Astrocyte of the cerebellum (primary cell): ENCODE results near the gene ATP13A5.

Experiments
- DNase-seq: peaks from one replicate; pipeline ENCODE4 v3.0.0-alpha.2; 2011; ENCODE audit warnings: low read depth
- H3K4me3 ChIP-seq: 2 replicates; pipeline ENCODE4 v1.5.1; 2011; ENCODE audit warnings: mild to moderate bottlenecking, low read depth, low read length, moderate library complexity
- CTCF ChIP-seq: IDR thresholded peaks from 2 replicates; pipeline ENCODE4 v1.5.1; 2012; ENCODE audit warnings: low read length, low read depth, moderate library complexity, mild to moderate bottlenecking; ENCODE audit errors: missing control alignments
- in situ Hi-C: cut with HindIII; loops from 2 replicates; pipeline ENCODE4 v1.10.0; 2017; ENCODE audit warnings: low sequenced_read_pairs

ATP13A5 gene

GRCh38 chr3:193378706-193379105 lies at the start of gene ATP13A5:
Gene ATP13A5 (minus strand): TSS chr3:193378753. CDS start chr3:193378725, 28 bp downstream.
- no peak within 1 kb of the TSS for H3K4me3 ChIP-seq
- DNase-seq, result no peak
- no peak for TF ChIP-seq CTCF
- in situ Hi-C loops, result no loop called here

- in situ Hi-C loops, result no loop called here
- no peak overlapping the region for H3K4me3 ChIP-seq
Observed at GRCh38 chr3:193418576-193419373, 40.2 kb upstream of the ATP13A5 start.

GRCh38 chr3:193416629-193417028 lies 38.1 kb upstream of the ATP13A5 start:
- in situ Hi-C loops, result no loop called here
- TF ChIP-seq CTCF, result no peak
- no peak overlapping the region for H3K4me3 ChIP-seq
- no peak for DNase-seq

More at GRCh38 chr3:193418576-193419373, 40.2 kb upstream of the ATP13A5 start:
- DNase-seq, result no peak
- no peak for TF ChIP-seq CTCF

GRCh38 chr3:193407688-193408087 lies 29.1 kb upstream of the ATP13A5 start:
- in situ Hi-C loops, result no loop called here

GRCh38 chr3:193407112-193407511 lies 28.6 kb upstream of the ATP13A5 start:
- no peak overlapping the region for H3K4me3 ChIP-seq
- DNase-seq, result no peak
- no peak for TF ChIP-seq CTCF
- in situ Hi-C loops, result no loop called here

More at GRCh38 chr3:193407688-193408087, 29.1 kb upstream of the ATP13A5 start:
- no peak for TF ChIP-seq CTCF
- H3K4me3 ChIP-seq, result no peak overlapping the region
- DNase-seq, result no peak

GRCh38 chr3:193403307-193403706 lies 24.8 kb upstream of the ATP13A5 start:
- no peak for DNase-seq
- TF ChIP-seq CTCF, result no peak
- in situ Hi-C loops, result no loop called here
- H3K4me3 ChIP-seq, result no peak overlapping the region
